Measurements from ENCODE around the gene JAML.

DNA sequence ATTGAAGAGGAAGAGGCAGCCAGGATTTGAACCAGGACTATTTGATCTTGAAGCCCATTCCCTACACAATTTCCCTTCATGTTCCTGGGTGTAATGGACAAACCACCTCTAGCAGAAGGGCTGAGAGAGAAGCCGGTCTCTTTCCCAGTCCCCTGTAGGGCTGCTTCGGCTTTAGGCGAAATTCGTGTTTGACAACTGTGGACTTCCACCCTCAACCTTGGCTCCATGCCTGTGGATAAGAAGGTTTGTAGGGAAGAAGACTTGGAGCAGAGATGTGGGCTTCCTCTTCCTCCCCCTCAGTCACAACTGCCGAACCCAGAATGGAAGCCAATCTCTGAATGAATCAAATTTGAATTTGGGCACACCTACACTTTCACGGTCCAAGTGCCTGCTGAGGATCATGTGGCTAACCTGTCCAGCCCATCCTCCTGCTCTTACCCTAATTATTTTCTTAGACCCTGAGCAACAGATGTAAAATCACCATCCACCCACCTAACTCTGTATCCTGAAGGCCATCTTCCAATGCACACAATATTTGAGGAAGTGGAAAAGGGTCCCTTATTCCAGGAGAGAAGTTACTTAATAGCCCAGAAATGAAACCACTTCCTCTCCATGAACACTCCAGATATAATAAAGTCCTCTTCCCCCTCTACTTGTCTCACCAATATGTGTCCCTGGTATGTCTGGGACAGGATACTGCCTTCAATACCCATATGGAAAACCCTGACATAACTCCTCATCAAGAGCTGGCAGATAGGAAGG is 38.3 kb downstream of the JAML start:
- TF ChIP-seq, protein P1, sequence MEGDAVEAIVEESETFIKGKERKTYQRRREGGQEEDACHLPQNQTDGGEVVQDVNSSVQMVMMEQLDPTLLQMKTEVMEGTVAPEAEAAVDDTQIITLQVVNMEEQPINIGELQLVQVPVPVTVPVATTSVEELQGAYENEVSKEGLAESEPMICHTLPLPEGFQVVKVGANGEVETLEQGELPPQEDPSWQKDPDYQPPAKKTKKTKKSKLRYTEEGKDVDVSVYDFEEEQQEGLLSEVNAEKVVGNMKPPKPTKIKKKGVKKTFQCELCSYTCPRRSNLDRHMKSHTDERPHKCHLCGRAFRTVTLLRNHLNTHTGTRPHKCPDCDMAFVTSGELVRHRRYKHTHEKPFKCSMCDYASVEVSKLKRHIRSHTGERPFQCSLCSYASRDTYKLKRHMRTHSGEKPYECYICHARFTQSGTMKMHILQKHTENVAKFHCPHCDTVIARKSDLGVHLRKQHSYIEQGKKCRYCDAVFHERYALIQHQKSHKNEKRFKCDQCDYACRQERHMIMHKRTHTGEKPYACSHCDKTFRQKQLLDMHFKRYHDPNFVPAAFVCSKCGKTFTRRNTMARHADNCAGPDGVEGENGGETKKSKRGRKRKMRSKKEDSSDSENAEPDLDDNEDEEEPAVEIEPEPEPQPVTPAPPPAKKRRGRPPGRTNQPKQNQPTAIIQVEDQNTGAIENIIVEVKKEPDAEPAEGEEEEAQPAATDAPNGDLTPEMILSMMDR (conservative IDR thresholded peaks at IDR 0.05; ENCODE audit: low read depth in 2 of 2): no peak
- TF ChIP-seq EZH2phosphoT487 (IDR thresholded peaks at IDR 0.05; ENCODE audit: unreplicated experiment) (no peak), POLR2AphosphoS5 (IDR thresholded peaks at IDR 0.05; ENCODE audit: low read depth) (no peak), EZH2 (IDR thresholded peaks at IDR 0.05; ENCODE audit: low read depth, unreplicated experiment) (no peak), JUNB (IDR thresholded peaks at IDR 0.05; ENCODE audit: unreplicated experiment) (no peak), CREB1 (CRISPR knock-in tag; IDR thresholded peaks at IDR 0.05; ENCODE audit: low read depth) (no peak), REST (IDR thresholded peaks at IDR 0.05; ENCODE audit: unreplicated experiment) (no peak), STAT1 (IDR thresholded peaks at IDR 0.05; ENCODE audit: unreplicated experiment) (no peak), ZNF331 (CRISPR knock-in tag; IDR thresholded peaks at IDR 0.05; ENCODE audit: low read depth) (no peak), ZNF462 (CRISPR knock-in tag; IDR thresholded peaks at IDR 0.05) (no peak), ZNF114 (CRISPR knock-in tag; IDR thresholded peaks at IDR 0.05) (no peak), NANOG (IDR thresholded peaks at IDR 0.05; ENCODE audit: borderline replicate concordance) (no peak), ETS1 (IDR thresholded peaks at IDR 0.05) (no peak)
